T-helper 1 cell treated with Interleukin-12 subunit alpha and Interleukin-12 subunit beta and Interleukin-4 antibody, amounts not matched to agents 30 μg/mL and 1 μg/mL, for 36 hours (primary cell): ENCODE results near the gene ADGRL3.

Experiments used
- H3K27ac Mint-ChIP-seq: one replicate; pipeline ENCODE4 v1.8.0; 2021; ENCODE audit warnings: mild to moderate bottlenecking, mixed read lengths
- H3K27me3 Mint-ChIP-seq: one replicate; pipeline ENCODE4 v1.8.0; 2021; ENCODE audit warnings: low read depth, mixed read lengths
- H3K36me3 Mint-ChIP-seq: one replicate; pipeline ENCODE4 v1.8.0; 2021; ENCODE audit warnings: low read depth, mixed read lengths
- H3K4me1 Mint-ChIP-seq: one replicate; pipeline ENCODE4 v1.8.0; 2021; ENCODE audit warnings: low read depth, mixed read lengths
- H3K4me3 Mint-ChIP-seq: one replicate; pipeline ENCODE4 v1.8.0; 2021; ENCODE audit warnings: mild to moderate bottlenecking, moderate library complexity, mixed read lengths
- H3K9me3 Mint-ChIP-seq: one replicate; pipeline ENCODE4 v1.8.0; 2021; ENCODE audit warnings: mixed read lengths

ADGRL3 gene

DNA sequence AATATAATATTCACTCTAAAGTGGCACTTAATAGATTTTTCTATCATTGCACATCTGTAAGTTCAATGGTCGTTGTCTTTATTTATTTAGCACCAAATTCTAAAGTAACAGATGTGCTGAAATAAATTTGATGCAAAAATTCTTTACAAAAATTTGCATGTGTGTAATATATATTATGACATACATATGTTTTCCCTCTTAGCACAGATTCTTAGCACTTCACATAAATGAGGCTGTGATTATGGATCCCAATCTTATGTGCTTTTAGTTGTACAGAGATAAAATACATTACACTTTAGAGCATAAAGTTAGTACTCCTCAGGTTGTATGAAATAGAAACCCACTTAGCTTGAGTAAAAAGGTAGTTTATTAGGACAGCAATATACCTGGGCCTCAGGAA is 915.1 kb downstream of the ADGRL3 start:
- H3K4me3 Mint-ChIP-seq = no peak overlapping the region
- H3K27me3 Mint-ChIP-seq = no peaks in the 10 kb centered on the region
- H3K36me3 Mint-ChIP-seq = no peaks in the 10 kb centered on the region
- no peak overlapping the region for H3K27ac Mint-ChIP-seq
- H3K9me3 Mint-ChIP-seq = peaks cover 2% of the 10 kb centered on the region
- no peaks in the 10 kb centered on the region for H3K4me1 Mint-ChIP-seq

DNA sequence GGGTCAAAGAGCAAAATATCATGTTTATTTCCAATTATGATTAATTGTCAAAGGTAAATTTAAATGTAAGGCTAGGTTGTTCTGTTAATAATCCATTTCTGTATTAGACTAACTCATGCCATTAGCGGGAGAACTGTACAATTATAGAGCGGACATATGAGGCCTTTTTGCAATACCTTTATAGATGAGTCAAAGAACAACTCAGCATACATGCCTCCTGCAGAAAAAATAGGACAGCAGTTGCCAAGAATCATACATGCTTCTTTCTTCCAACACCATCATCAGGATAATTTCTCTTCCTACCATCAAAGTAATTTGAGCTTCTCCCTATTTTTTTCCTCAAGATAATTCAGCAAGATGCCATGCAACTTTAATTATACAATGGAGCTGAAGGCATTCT is 917.8 kb downstream of the ADGRL3 start:
- H3K9me3 Mint-ChIP-seq = peaks cover 6% of the 10 kb centered on the region
- no peaks in the 10 kb centered on the region for H3K27me3 Mint-ChIP-seq
- H3K27ac Mint-ChIP-seq = no peak overlapping the region
- H3K36me3 Mint-ChIP-seq = no peaks in the 10 kb centered on the region
- H3K4me3 Mint-ChIP-seq = no peak overlapping the region
- H3K4me1 Mint-ChIP-seq = no peaks in the 10 kb centered on the region

DNA sequence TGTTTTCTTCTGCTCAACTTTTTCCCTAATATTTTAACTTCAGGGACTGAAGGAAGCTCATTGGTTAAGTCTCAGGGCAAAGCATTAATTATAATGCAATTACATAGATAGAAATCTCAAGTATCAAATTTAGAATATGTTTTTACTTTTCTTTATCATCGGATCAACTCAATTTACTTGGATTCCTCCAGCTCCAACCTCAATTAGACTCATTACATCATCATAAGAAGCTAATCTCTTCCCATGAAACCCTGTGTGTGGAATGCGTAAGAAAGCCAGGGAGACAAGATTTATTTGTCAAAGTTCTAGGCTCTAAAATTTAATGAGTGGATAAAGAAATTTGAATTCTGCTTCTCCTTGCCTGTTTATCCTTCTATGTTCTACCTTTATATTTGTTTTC is 918.4 kb downstream of the ADGRL3 start:
- no peaks in the 10 kb centered on the region for H3K36me3 Mint-ChIP-seq

DNA sequence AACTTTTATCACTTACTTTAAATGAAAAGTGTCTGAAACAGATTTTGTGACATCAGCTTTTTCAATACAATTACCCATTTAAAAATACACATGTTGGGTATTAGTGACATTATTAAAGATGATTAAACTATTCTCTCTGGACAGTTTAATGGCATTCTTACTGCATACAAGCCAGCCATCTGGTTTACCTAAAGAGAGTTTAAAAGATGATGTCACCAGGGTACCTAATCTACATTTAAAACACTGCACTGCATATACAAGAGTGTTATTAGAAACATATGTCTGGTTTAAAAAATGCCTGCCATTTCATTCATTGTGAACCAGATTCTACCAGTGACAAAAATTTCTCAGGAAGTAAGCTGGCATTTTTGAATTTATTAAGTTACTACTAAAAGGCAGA is 919.1 kb downstream of the ADGRL3 start:
- H3K4me1 Mint-ChIP-seq = no peaks in the 10 kb centered on the region
- H3K4me3 Mint-ChIP-seq = no peak overlapping the region
- no peak overlapping the region for H3K27ac Mint-ChIP-seq
- peaks cover 8% of the 10 kb centered on the region for H3K9me3 Mint-ChIP-seq
- no peaks in the 10 kb centered on the region for H3K27me3 Mint-ChIP-seq
- no peaks in the 10 kb centered on the region for H3K36me3 Mint-ChIP-seq

More for the DNA sequence above, 918.4 kb downstream of the ADGRL3 start:
- Mint-ChIP-seq H3K4me3 (no peak overlapping the region), H3K27me3 (no peaks in the 10 kb centered on the region), H3K9me3 (peaks cover 6% of the 10 kb centered on the region), H3K27ac (no peak overlapping the region), H3K4me1 (no peaks in the 10 kb centered on the region)

DNA sequence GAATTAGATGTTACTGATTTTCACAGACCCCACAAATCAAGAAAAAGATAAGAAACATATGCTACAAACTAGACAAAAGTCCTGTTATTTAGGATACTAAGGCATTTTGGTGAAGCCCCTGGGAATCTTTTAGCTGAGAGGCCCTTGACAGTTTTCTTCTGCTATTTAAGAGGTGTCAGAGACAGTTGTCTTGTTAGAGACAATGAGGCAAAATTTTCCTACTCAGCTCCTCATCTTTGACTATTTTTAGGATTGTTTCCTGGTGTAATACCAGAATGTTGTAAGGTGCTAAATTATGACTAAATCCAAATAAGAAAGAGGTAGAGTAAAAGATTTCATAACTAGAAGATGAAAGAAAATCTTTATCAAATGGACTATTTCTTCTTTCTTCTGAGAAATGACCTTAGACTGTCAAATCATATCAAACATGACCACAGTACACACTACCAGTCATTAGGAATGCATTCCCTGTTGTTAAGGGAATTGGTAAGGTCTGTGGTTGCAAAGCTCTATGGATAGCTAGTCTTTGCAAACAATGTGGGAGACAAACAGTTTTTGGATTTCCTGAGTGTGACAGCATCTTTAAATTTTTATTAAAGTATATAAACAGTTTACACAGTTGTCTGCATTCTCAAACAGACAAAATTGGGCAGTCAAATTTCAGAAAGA is 926.1 kb downstream of the ADGRL3 start:
- no peak overlapping the region for H3K27ac Mint-ChIP-seq
- peaks cover 17% of the 10 kb centered on the region for H3K9me3 Mint-ChIP-seq
- H3K27me3 Mint-ChIP-seq = no peaks in the 10 kb centered on the region
- H3K4me3 Mint-ChIP-seq = no peak overlapping the region
- H3K4me1 Mint-ChIP-seq = no peaks in the 10 kb centered on the region
- no peaks in the 10 kb centered on the region for H3K36me3 Mint-ChIP-seq
